Stimulated activated CD8-positive, alpha-beta memory T cell treated with anti-CD3 and anti-CD28 coated beads, Interleukin-7, amount 100 ng/mL, for 24 hours (primary cell): ENCODE data around the gene NUP93.
"Not testable (repeated sequence)": the region's sequence is repeated elsewhere in the genome, so short reads cannot be mapped to it uniquely, and the experiment has no call there.

ENCODE experiments used
- DNase-seq: peaks from one replicate; pipeline ENCODE4 v3.0.0-alpha.2; 2020; ENCODE audit warnings: low read depth

NUP93 gene

DNA sequence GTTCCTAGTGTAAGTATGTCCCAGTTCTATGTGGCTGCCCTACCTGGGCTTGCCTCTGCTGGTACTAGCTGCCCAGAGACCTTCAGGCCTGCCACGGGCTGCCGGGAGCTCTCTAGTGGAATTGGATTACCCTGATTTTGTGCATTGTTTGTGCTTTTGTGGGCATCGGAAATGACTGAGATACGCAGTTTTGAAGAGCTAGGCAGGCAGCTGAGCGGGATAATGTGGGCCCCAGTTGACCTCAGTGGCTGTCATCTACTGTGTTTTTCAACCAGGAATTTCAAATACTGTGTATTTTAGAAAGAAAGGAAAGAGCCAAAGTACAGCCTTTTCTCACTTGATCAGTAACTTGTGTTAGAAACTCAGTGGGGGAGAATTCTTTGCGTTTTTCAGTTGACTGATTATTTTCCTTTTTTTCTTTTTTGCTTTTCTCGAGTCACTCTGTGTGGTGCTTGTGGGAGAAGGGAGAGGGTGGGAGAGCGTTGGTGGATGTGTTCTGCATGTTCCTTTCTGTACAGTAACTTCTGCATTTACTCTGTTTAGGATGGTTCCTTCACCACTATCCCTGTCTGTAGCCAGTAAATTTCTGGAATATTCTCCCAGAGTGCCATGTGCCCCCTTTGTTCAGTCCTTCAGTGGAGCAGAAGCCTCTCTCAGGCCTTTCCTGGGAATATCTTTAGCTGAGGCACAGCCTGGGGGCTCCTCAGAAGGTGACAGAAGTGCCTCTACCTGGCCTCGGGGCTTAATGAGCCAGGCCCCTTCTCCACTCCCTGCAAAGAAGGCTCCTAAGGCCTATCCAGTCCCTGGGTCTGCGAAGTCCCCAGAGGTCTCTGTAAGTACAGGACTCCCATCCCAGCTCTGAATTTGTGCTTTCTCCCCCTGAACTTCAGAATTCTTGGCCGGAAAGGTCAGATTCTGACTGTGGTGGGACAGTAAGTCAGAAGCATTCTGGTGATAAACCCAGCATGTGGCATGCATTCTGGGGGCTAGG is 120.1 kb downstream of the NUP93 start:
- no peak for DNase-seq

DNA sequence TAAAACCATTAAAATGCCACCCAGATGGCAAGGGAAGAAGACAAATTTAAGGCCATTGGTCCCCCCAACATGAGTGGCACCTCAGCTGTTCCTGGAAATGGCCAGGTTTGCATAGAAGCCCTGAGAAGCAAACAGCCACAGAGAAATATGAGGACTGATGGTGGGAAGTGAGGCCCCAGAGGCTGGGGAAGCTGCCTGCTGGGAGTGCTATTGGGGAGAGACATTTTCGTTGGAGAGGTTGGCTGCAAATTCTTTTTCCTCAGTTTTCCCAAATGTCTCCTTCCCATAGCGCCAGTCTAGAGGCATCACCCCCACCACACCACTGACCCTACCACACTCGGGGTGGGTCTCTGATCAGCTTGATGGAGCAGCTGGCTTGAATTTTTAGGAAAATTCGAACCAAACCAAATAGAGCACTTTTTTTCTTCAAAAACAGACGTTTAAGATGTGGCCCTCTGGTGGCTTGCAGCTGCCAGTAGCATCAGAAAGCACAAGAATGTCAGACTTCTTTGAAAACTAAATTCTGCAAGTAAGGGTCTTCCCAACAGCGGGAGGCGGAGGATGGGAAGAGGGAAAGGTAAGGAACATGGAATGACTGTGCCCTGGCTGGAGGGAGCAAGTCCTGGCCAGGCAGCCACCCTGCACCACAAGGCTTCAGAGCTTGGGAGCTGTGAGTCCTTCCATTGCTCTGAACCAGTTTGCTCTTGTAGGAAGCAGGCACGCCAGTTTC is 121.9 kb downstream of the NUP93 start:
- no peak for DNase-seq

DNA sequence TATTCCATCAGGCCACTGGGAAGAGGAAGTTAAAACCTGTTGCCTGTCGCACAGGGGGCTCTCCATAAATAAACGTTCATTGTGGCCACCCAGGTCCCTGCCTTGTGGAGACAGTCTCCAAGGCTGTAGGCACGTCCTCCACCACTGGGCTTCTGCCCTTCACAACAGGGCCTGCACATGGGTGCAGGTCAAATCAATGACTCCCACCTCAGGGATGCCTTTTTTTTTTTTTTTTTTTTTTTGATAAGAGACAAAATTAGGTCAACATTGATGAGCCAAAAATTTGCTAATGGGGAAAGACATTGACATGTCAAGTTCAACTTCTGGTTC is 122.4 kb downstream of the NUP93 start:
- no peak for DNase-seq

- DNase-seq = no peak
Measured at GRCh38 chr16:56852968-56853367, 123.0 kb downstream of the NUP93 start.

DNA sequence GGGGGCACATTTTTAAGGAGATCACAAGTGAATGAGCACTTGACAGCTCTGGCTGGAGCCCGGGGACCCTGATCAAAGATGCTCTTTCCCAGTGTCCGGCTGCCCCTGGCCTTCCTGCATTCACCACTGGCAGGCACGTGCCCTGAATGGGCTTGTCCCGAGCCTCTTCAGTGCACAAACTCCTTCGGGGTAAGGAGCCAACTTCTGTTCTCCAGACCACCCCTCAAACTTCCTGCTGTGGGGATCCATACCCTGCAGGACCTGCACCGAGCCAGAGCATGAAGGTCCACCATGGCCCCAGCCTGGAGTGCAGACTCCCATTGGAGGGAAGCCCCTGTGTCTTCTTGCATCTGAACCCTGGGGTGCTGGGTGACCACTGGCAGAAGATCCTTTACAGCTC is 125.3 kb downstream of the NUP93 start:
- no peak for DNase-seq

DNA sequence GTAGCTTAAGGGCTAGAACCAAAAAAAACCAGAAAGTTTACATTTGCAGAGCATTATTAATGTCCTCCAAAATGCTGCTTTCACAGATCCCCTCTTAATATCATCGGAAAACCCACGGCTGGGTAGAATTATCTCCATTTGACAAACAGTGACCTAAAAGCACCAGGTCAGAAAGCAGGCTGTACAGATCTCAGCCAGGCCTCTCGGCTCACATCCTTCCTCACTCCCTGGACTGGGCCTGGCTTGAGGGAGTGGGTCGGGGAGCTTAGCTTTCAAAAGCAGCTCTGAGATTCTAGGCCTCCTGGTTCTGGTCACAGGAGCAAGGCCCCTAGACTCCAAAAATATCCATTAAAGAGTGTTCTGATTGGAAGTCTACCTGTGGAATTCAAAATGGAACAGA is 126.0 kb downstream of the NUP93 start:
- no peak for DNase-seq

- DNase-seq = no peak
Measured at GRCh38 chr16:56856876-56857447, 127.0 kb downstream of the NUP93 start.

DNA sequence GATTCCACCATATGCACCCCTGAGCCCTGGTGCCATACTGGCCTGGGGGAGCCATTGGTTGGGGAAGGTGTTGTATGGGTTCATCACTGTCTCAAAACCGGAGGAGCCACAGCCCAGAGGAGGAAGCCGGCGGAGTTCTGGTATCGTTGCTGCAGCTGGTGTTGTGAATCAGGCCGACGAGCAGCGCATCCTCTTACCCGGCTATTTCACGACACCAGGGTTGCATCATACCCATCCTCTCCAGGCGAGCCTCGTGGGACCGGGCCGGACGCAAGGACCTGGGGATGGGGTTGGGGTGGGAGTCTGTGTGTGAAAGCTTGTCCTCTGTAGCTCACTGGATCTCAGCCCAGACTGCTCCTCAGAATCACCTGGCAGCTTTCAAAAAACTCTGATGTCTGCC is 128.4 kb downstream of the NUP93 start:
- DNase-seq = no peak

GRCh38 chr16:56859636-56860035 is 129.7 kb downstream of the NUP93 start:
- no peak for DNase-seq

DNA sequence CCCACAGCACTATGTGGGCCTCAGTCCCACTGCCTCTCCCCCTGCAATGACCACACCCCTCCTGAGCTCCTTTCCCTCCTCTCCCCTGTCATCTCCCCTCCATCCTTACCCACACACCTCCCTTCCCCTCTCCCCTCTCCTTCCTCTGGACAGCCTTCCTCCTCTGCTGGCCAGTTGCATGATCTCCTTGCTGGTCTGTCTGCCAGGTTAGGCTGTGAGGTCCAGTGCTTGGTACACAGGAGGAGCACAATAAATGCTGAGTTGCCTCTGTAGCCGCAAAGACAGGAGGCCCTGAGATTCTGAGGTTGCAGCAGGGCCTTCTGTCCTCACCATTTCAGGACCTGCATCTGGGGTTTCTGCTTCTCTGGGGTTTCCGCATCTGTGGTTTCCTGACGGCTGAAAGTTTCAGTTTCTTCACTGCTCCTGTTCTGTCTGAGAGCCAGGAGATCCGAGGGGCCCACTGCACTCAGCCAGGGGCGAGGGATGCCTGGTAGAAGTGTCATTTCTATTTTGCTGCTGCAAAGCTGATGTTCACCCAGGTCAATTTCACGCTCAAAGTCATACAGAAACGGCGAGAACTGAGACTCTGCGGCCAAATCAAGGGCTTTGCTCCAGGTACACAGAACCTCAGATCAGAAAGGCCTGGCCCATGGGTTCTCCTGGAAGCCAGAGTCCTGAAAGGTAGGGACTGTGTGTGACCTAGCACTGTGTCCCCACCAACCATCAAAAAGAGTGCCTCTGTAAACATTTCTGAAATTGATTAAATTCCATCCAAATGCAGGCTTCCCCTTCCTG is 130.5 kb downstream of the NUP93 start:
- DNase-seq = no peak

- DNase-seq = no peak
Measured at GRCh38 chr16:56861092-56861610, 131.2 kb downstream of the NUP93 start.

GRCh38 chr16:56861756-56862155 is 131.8 kb downstream of the NUP93 start:
- DNase-seq = no peak

DNA sequence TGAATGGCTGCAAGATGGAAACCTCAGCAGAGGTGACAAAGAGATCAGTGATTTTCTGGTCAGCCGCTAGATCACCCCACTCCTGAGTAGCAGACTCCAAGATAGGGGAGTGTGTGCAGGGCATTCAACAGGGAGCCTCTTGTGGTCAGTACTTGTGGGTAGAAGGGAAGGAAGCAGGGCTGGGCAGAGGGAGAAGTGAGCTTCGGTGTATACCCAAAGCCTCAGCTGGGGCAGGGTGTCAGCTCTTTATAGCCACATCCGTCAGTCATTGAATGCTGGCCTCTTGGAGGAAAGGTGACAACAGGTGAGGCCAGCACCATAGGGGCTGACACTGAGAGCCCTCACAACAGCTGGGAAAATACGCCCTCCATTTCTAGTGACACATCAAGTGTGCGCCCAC is 132.8 kb downstream of the NUP93 start:
- DNase-seq = no peak

DNA sequence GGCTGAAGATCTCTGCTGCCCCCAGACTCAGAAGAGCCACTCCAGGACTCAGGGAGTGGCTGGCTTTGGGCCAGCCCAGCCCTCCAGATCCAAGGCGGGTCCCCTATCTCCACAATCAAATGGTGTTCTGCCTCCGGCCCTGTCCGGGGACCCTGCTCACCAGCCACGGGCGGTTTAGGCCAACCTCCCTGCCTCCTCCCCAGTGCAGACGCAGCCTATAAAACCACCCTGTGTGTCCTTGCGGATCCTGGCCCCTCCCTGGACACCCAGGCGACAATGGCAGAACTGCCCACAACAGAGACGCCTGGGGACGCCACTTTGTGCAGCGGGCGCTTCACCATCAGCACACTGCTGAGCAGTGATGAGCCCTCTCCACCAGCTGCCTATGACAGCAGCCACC is 135.0 kb downstream of the NUP93 start, which contains the start of gene SLC12A3:
Gene SLC12A3, plus strand, starts transcription at position 248 of the 400 bp plus-strand sequence. Its CDS starts 29 bp downstream, at position 277.
- no peak for DNase-seq

GRCh38 chr16:56865394-56866062 is 135.6 kb downstream of the NUP93 start:
- no peak for DNase-seq

DNA sequence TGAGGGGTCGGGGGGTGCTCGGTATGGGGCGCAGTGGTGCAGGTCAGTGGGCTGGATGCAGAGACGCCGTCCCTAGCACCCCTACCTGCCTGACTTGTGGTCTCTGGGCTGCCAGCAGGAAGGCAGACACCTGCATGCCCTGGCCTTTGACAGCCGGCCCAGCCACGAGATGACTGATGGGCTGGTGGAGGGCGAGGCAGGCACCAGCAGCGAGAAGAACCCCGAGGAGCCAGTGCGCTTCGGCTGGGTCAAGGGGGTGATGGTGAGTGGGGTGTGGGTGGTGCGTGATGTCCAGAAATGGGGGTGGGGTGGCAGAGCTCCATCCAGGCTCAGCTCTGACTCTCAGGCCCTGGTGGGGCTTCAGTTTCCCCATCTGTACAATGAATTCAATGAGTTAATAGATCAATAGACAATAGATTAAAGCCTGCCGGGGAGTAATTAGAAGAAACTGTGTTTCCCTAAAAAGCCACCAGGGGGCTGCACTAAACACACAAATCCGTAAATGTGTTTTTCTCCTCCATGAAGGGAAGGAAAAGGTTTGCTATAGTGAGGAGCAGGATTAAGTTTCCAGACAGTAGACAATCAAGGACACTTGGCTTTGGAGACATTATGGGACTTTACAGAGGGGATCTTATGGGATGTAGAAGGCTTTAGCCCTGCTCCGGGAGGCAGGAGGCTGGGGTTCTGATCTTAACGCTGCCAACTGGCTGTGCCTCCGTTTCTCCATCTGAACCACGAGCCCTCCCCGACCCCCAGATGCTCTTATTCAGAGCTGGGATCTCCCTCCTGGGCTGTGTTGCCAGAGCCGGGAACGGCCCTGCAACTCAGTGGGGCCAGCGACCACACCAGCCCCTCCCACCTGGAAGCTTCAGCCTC is 137.3 kb downstream of the NUP93 start:
- DNase-seq = no peak

- no peak for DNase-seq
Measured at GRCh38 chr16:56868175-56868574, 138.2 kb downstream of the NUP93 start.

GRCh38 chr16:56868766-56869165 is 138.8 kb downstream of the NUP93 start:
- not testable (repeated sequence) for DNase-seq

GRCh38 chr16:56869513-56870275 is 139.8 kb downstream of the NUP93 start:
- DNase-seq = no peak
